Mesendoderm (in vitro differentiated cells): ENCODE measurements around the gene USP49.

Source experiments
- DNase-seq: peaks from one replicate; pipeline ENCODE4 v3.0.0; 2013
- H2AK5ac ChIP-seq: 2 replicates; pipeline ENCODE4 v1.6.1; 2013; ENCODE audit warnings: low read length, inconsistent platforms
- H2BK120ac ChIP-seq: 2 replicates; pipeline ENCODE4 v1.6.1; 2013; ENCODE audit warnings: low read depth, mild to moderate bottlenecking, low read length, moderate library complexity, mixed read lengths
- H2BK15ac ChIP-seq: replicated peaks from 2 replicates; pipeline ENCODE4 v1.6.1; 2013; ENCODE audit warnings: low read depth, mild to moderate bottlenecking, moderate library complexity
- H2BK5ac ChIP-seq: 2 replicates; pipeline ENCODE4 v1.6.1; 2013; ENCODE audit warnings: low read length, inconsistent platforms
- H3K18ac ChIP-seq: 2 replicates; pipeline ENCODE4 v1.6.1; 2013; ENCODE audit warnings: mild to moderate bottlenecking, low read length, mixed read lengths
- H3K23ac ChIP-seq: one replicate; pipeline ENCODE4 v1.6.1; 2013; ENCODE audit warnings: low read length
- H3K27ac ChIP-seq: 2 replicates; pipeline ENCODE4 v1.5.1; 2013; ENCODE audit warnings: low read depth, mild to moderate bottlenecking, inconsistent platforms, low read length, moderate library complexity
- H3K27me3 ChIP-seq: 2 replicates; pipeline ENCODE4 v1.6.1; 2013; ENCODE audit warnings: low read length, control low read depth, mild to moderate bottlenecking, inconsistent platforms; ENCODE audit not compliant: insufficient read depth, poor library complexity
- H3K36me3 ChIP-seq: 2 replicates; pipeline ENCODE4 v1.6.1; 2013; ENCODE audit warnings: low read length, inconsistent platforms; ENCODE audit not compliant: control insufficient read depth, insufficient read depth
- H3K4ac ChIP-seq: one replicate; pipeline ENCODE4 v1.6.1; 2013; ENCODE audit warnings: low read depth, mild to moderate bottlenecking, low read length, moderate library complexity
- H3K4me1 ChIP-seq: 2 replicates; pipeline ENCODE4 v1.6.1; 2013; ENCODE audit warnings: low read depth, low read length, inconsistent platforms; ENCODE audit not compliant: control insufficient read depth
- H3K4me2 ChIP-seq: 2 replicates; pipeline ENCODE4 v1.6.1; 2013; ENCODE audit warnings: low read length
- H3K4me3 ChIP-seq: 2 replicates; pipeline ENCODE4 v1.5.1; 2013; ENCODE audit warnings: mild to moderate bottlenecking, low read length
- H3K56ac ChIP-seq: one replicate; pipeline ENCODE4 v1.6.1; 2013; ENCODE audit warnings: low read length
- H3K79me1 ChIP-seq: 2 replicates; pipeline ENCODE4 v1.6.1; 2013; ENCODE audit warnings: low read length, inconsistent platforms
- H3K79me2 ChIP-seq: 2 replicates; pipeline ENCODE4 v1.6.1; 2013; ENCODE audit warnings: mild to moderate bottlenecking, low read length; ENCODE audit not compliant: control insufficient read depth, insufficient read depth
- H3K9ac ChIP-seq: 2 replicates; pipeline ENCODE4 v1.6.1; 2013; ENCODE audit warnings: low read length, inconsistent platforms
- H4K5ac ChIP-seq: one replicate; pipeline ENCODE4 v1.6.1; 2013; ENCODE audit warnings: low read length
- H4K8ac ChIP-seq: one replicate; pipeline ENCODE4 v1.6.1; 2013; ENCODE audit warnings: low read depth, mild to moderate bottlenecking, control low read depth, low read length, moderate library complexity
- WGBS: extraction: QIAGEN DNeasy Blood & Tissue Kit; methylation state at CpG from one replicate; pipeline ENCODE4 v1.1.7; 2013; ENCODE audit warnings: low lambda C conversion rate, missing lambda C conversion rate; ENCODE audit not compliant: insufficient coverage; ENCODE audit errors: extremely low coverage; 5-methylcytosine and 5-hydroxymethylcytosine counted together

USP49 gene

GRCh38 chr6:41920921-41921711 lies 25.9 kb upstream of the USP49 start, which contains the start of the genes BYSL and MED20:
Gene BYSL, plus strand, starts transcription at chr6:41921499. Its CDS starts 64 bp downstream, at chr6:41921563.
Gene MED20, minus strand, starts transcription at chr6:41921139. Its CDS starts 121 bp downstream, at chr6:41921018.
- H3K18ac ChIP-seq, result peak within 1 kb of the TSS; percentile 89
- peaks cover 50% of the 10 kb centered on the region for H3K79me2 ChIP-seq
- peak within 1 kb of the TSS; percentile 100 for H3K9ac ChIP-seq
- peak within 1 kb of the TSS; percentile 98 for H3K4me2 ChIP-seq
- DNase-seq, result peak; percentile 98
- WGBS, result no CpG with 5 or more reads among the region's 55 CpGs
- H4K8ac ChIP-seq, result peak within 1 kb of the TSS; percentile 90
- H3K27me3 ChIP-seq, result peaks cover 2% of the 10 kb centered on the region
- H3K56ac ChIP-seq, result peak within 1 kb of the TSS; percentile 100
- H3K36me3 ChIP-seq, result peaks cover 3% of the 10 kb centered on the region
- peak within 1 kb of the TSS; percentile 99 for H3K4me3 ChIP-seq
- peak within 1 kb of the TSS; percentile 99 for H2BK5ac ChIP-seq
- H4K5ac ChIP-seq, result peak within 1 kb of the TSS; percentile 98
- H3K4me1 ChIP-seq, result peaks cover 5% of the 10 kb centered on the region
- H2BK15ac ChIP-seq, result no peak within 1 kb of the TSS
- no peak within 1 kb of the TSS for H2BK120ac ChIP-seq
- H2AK5ac ChIP-seq, result peak within 1 kb of the TSS; percentile 82
- peaks cover 23% of the 10 kb centered on the region for H3K79me1 ChIP-seq
- H3K27ac ChIP-seq, result peak within 1 kb of the TSS; percentile 89
- H3K4ac ChIP-seq, result peak within 1 kb of the TSS; percentile 95
- H3K23ac ChIP-seq, result no peak within 1 kb of the TSS

- no peak overlapping the region for H3K4me3 ChIP-seq
- H4K8ac ChIP-seq, result no peak overlapping the region
- H3K9ac ChIP-seq, result no peak overlapping the region
- no peak overlapping the region for H3K56ac ChIP-seq
- H4K5ac ChIP-seq, result no peak overlapping the region
- no peak overlapping the region for H2BK120ac ChIP-seq
- no peak overlapping the region for H2AK5ac ChIP-seq
- H3K79me2 ChIP-seq, result peaks cover 21% of the 10 kb centered on the region
- no peak overlapping the region for H3K18ac ChIP-seq
- no CpG with 5 or more reads among the region's 4 CpGs for WGBS
- no peak overlapping the region for H3K4ac ChIP-seq
- peaks cover 5% of the 10 kb centered on the region for H3K4me1 ChIP-seq
- no peak overlapping the region for H2BK5ac ChIP-seq
- DNase-seq, result peak; percentile 85
- no peak overlapping the region for H3K23ac ChIP-seq
- peaks cover 2% of the 10 kb centered on the region for H3K36me3 ChIP-seq
- H3K79me1 ChIP-seq, result peaks cover 18% of the 10 kb centered on the region
- H2BK15ac ChIP-seq, result no peak overlapping the region
- H3K27ac ChIP-seq, result no peak overlapping the region
- H3K4me2 ChIP-seq, result no peak overlapping the region
- peaks cover 2% of the 10 kb centered on the region for H3K27me3 ChIP-seq
These were observed 22.4 kb upstream of the USP49 start for GRCh38 chr6:41917528-41917927.

GRCh38 chr6:41914869-41915530 lies 19.8 kb upstream of the USP49 start:
- H3K79me2 ChIP-seq, result peaks cover 5% of the 10 kb centered on the region

GRCh38 chr6:41914343-41914742 lies 19.2 kb upstream of the USP49 start:
- H3K27me3 ChIP-seq, result no peaks in the 10 kb centered on the region
- peaks cover 7% of the 10 kb centered on the region for H3K79me1 ChIP-seq
- no CpG with 5 or more reads among the region's 2 CpGs for WGBS
- peaks cover 2% of the 10 kb centered on the region for H3K36me3 ChIP-seq
- no peak overlapping the region for H3K9ac ChIP-seq
- H3K23ac ChIP-seq, result no peak overlapping the region
- no peak overlapping the region for H3K27ac ChIP-seq
- H3K4ac ChIP-seq, result no peak overlapping the region
- no peak overlapping the region for H2BK15ac ChIP-seq
- H2AK5ac ChIP-seq, result no peak overlapping the region
- no peak overlapping the region for H4K5ac ChIP-seq
- no peak overlapping the region for H3K56ac ChIP-seq
- H3K4me3 ChIP-seq, result no peak overlapping the region
- no peak overlapping the region for H2BK5ac ChIP-seq
- H4K8ac ChIP-seq, result no peak overlapping the region
- no peak overlapping the region for H3K4me2 ChIP-seq
- H3K79me2 ChIP-seq, result no peaks in the 10 kb centered on the region
- H2BK120ac ChIP-seq, result no peak overlapping the region
- H3K18ac ChIP-seq, result no peak overlapping the region
- H3K4me1 ChIP-seq, result no peaks in the 10 kb centered on the region
- DNase-seq, result no peak

More at GRCh38 chr6:41914869-41915530, 19.8 kb upstream of the USP49 start:
- Histone ChIP-seq H2AK5ac (no peak overlapping the region), H4K8ac (no peak overlapping the region), H3K9ac (no peak overlapping the region), H3K27ac (no peak overlapping the region), H3K27me3 (no peaks in the 10 kb centered on the region), H3K4me3 (no peak overlapping the region), H4K5ac (no peak overlapping the region), H3K4me1 (peaks cover 3% of the 10 kb centered on the region), H3K56ac (no peak overlapping the region), H2BK15ac (no peak overlapping the region), H3K23ac (no peak overlapping the region), H3K36me3 (peaks cover 2% of the 10 kb centered on the region), H3K4ac (no peak overlapping the region), H3K79me1 (peaks cover 13% of the 10 kb centered on the region), H3K4me2 (no peak overlapping the region), H2BK5ac (no peak overlapping the region), H2BK120ac (no peak overlapping the region), H3K18ac (no peak overlapping the region)
- no CpG with 5 or more reads among the region's 4 CpGs for WGBS
- no peak for DNase-seq

GRCh38 chr6:41909727-41910126 lies 14.6 kb upstream of the USP49 start:
- peaks cover 7% of the 10 kb centered on the region for H3K79me1 ChIP-seq
- no peaks in the 10 kb centered on the region for H3K4me1 ChIP-seq
- no peak overlapping the region for H3K23ac ChIP-seq
- no peak overlapping the region for H4K8ac ChIP-seq
- no peak overlapping the region for H3K18ac ChIP-seq
- H2BK120ac ChIP-seq, result no peak overlapping the region
- H3K36me3 ChIP-seq, result peaks cover 6% of the 10 kb centered on the region
- H2BK15ac ChIP-seq, result no peak overlapping the region
- H3K9ac ChIP-seq, result no peak overlapping the region
- no peak overlapping the region for H3K4me3 ChIP-seq
- no CpG with 5 or more reads among the region's 1 CpG for WGBS
- no peak overlapping the region for H3K56ac ChIP-seq
- H3K27me3 ChIP-seq, result no peaks in the 10 kb centered on the region
- no peak overlapping the region for H4K5ac ChIP-seq
- H3K4me2 ChIP-seq, result no peak overlapping the region
- no peak overlapping the region for H3K27ac ChIP-seq
- H3K4ac ChIP-seq, result no peak overlapping the region
- H2BK5ac ChIP-seq, result no peak overlapping the region
- no peaks in the 10 kb centered on the region for H3K79me2 ChIP-seq
- no peak for DNase-seq
- no peak overlapping the region for H2AK5ac ChIP-seq
